A549 (cell line): ENCODE measurements around the gene B4GALT1. TPM values are rescaled to one million over a fixed set of nuclear protein-coding genes. Genes with fewer than 3 reads are reported as not detected.

Experiments used
- ATAC-seq, 2 experiments: fragments of 200-7000 bp in 1 of 2; fragments of >200 bp in 1 of 2; cut with Nextera tagmentation in 1 of 2; cut with Tn5 transposase in 1 of 2; 3 replicates each; pipeline versions ENCODE4 v1.8.0 to v1.9.1; 2018 to 2020; ENCODE audit warnings: mild to moderate bottlenecking in 1 of 2, moderate library complexity in 1 of 2
- CTCF ChIA-PET: fragments of 300-600 bp; sonication (Branson Sonifier 250); formaldehyde crosslinking; extraction: SDS; loops from one replicate; lab custom pipeline; 2021; ENCODE audit warnings: antibody characterized with exemption, inconsistent platforms; lab: Yijun Ruan, JAX
- POLR2A ChIA-PET: fragments of 350-600 bp; formaldehyde crosslinking; extraction: SDS; loops from one replicate; lab custom pipeline; 2021; ENCODE audit warnings: antibody characterized with exemption, inconsistent platforms; lab: Yijun Ruan, JAX
- DNase-seq, 2 experiments: peaks; one replicate each; pipeline versions ENCODE4 v3.0.0 to v3.0.0-alpha.2; 2011 to 2016; ENCODE audit warnings: low read depth in 1 of 2, low spot score in 1 of 2
- FAIRE-seq: peaks from 2 replicates; lab custom pipeline; 2011; peaks lifted over from hg19 to GRCh38; lab: Jason Lieb, UNC
- H3K27ac ChIP-seq, 2 experiments: fragments of >200 bp; sonication (Bioruptor Twin); formaldehyde crosslinking; 3 replicates each; pipeline ENCODE4 v1.5.1; 2016 to 2017
- H3K4me1 ChIP-seq: fragments of >200 bp; sonication (Bioruptor Twin); formaldehyde crosslinking; 3 replicates; pipeline ENCODE4 v1.6.1; 2016
- H3K4me2 ChIP-seq: fragments of >200 bp; sonication (Bioruptor Twin); formaldehyde crosslinking; 3 replicates; pipeline ENCODE4 v1.6.1; 2016
- H3K4me3 ChIP-seq: fragments of >200 bp; sonication (Bioruptor Twin); formaldehyde crosslinking; 3 replicates; pipeline ENCODE4 v1.5.1; 2016
- H3K9me3 ChIP-seq: fragments of >200 bp; sonication (Bioruptor Twin); formaldehyde crosslinking; 3 replicates; pipeline ENCODE4 v1.6.1; 2016
- CBX2 ChIP-seq: fragments of 200-600 bp; sonication (generic); IDR thresholded peaks from 2 replicates; pipeline ENCODE4 v1.6.1; 2016; ENCODE audit warnings: low read depth, mild to moderate bottlenecking, borderline replicate concordance
- CBX8 ChIP-seq: fragments of 200-600 bp; sonication (generic); IDR thresholded peaks from 2 replicates; pipeline ENCODE4 v1.6.1; 2016
- CEBPB ChIP-seq, 2 experiments: fragments of >200 bp in 1 of 2; sonication (Bioruptor Twin) in 1 of 2; formaldehyde crosslinking in 1 of 2; IDR thresholded peaks; 2 replicates each; pipeline ENCODE4 v1.6.1; 2012 to 2016
- CHD2 ChIP-seq: fragments of 150-350 bp; IDR thresholded peaks from 2 replicates; pipeline ENCODE4 v1.6.1; 2014; ENCODE audit warnings: low read length; ENCODE audit not compliant: partially characterized antibody
- CHD4 ChIP-seq: fragments of 200-600 bp; sonication (generic); IDR thresholded peaks from 2 replicates; pipeline ENCODE4 v1.6.1; 2016; ENCODE audit warnings: antibody characterized with exemption, mild to moderate bottlenecking, borderline replicate concordance
- EHF ChIP-seq: fragments of 250-450 bp; sonication (Bioruptor Pico); IDR thresholded peaks from 2 replicates; pipeline ENCODE4 v1.5.0; 2020; ENCODE audit warnings: mild to moderate bottlenecking
- EHMT2 ChIP-seq: fragments of 200-600 bp; sonication (generic); IDR thresholded peaks from 2 replicates; pipeline ENCODE4 v1.6.1; 2016; ENCODE audit warnings: antibody characterized with exemption, low read depth, mild to moderate bottlenecking, moderate library complexity
- FOSB ChIP-seq: fragments of 250-450 bp; sonication (Bioruptor Pico); IDR thresholded peaks from 2 replicates; pipeline ENCODE4 v1.5.0; 2020; ENCODE audit warnings: mild to moderate bottlenecking, moderate library complexity
- FOSL2 ChIP-seq, 2 experiments: fragments of 450-650 bp in 1 of 2; fragments of >200 bp in 1 of 2; sonication (Bioruptor Twin) in 1 of 2; formaldehyde crosslinking; IDR thresholded peaks; 2 replicates each; pipeline versions ENCODE4 v1.5.0 to v1.6.1; 2016 to 2020; ENCODE audit warnings: mild to moderate bottlenecking in 1 of 2, moderate library complexity in 1 of 2
- FOXS1 ChIP-seq: fragments of 250-450 bp; sonication (Bioruptor Pico); IDR thresholded peaks from 2 replicates; pipeline ENCODE4 v1.5.0; 2020; ENCODE audit warnings: mild to moderate bottlenecking, moderate library complexity
- HOXB13 ChIP-seq: fragments of 250-450 bp; sonication (Bioruptor Pico); IDR thresholded peaks from 2 replicates; pipeline ENCODE4 v1.5.0; 2020; ENCODE audit warnings: low read depth, mild to moderate bottlenecking, moderate library complexity
- KDM1A ChIP-seq: fragments of 200-600 bp; sonication (generic); IDR thresholded peaks from 2 replicates; pipeline ENCODE4 v1.6.1; 2016; ENCODE audit warnings: low read depth, mild to moderate bottlenecking
- MAFK ChIP-seq: fragments of 450-650 bp; IDR thresholded peaks from 2 replicates; pipeline ENCODE4 v1.6.1; 2014; ENCODE audit not compliant: partially characterized antibody
- MAZ ChIP-seq: fragments of 150-350 bp; IDR thresholded peaks from 2 replicates; pipeline ENCODE4 v1.6.1; 2014; ENCODE audit warnings: antibody characterized with exemption, low read depth, low read length, borderline replicate concordance
- NR3C1 ChIP-seq: fragments of >200 bp; sonication (Bioruptor Twin); formaldehyde crosslinking; IDR thresholded peaks from 3 replicates; pipeline ENCODE4 v1.6.1; 2017
- RAD21 ChIP-seq, 2 experiments: fragments of >200 bp in 1 of 2; sonication (Bioruptor Twin) in 1 of 2; formaldehyde crosslinking in 1 of 2; IDR thresholded peaks in 1 of 2; conservative IDR thresholded peaks in 1 of 2; 2 replicates in 1 of 2; 3 replicates in 1 of 2; pipeline ENCODE4 v1.6.1; 2012 to 2018; ENCODE audit warnings: inconsistent platforms in 1 of 2
- SREBF2 ChIP-seq: fragments of 450-650 bp; IDR thresholded peaks from 2 replicates; pipeline ENCODE4 v1.6.1; 2014; ENCODE audit warnings: mild to moderate bottlenecking, moderate library complexity
- TFCP2L1 ChIP-seq: fragments of 250-450 bp; sonication (Bioruptor Pico); IDR thresholded peaks from 2 replicates; pipeline ENCODE4 v1.5.0; 2021; ENCODE audit warnings: mild to moderate bottlenecking
- TP53 ChIP-seq: fragments of 250-450 bp; sonication (Bioruptor Pico); IDR thresholded peaks from 2 replicates; pipeline ENCODE4 v1.5.0; 2021; ENCODE audit warnings: mild to moderate bottlenecking, moderate library complexity
- ZFP36 ChIP-seq: fragments of 450-650 bp; IDR thresholded peaks from 2 replicates; pipeline ENCODE4 v1.6.1; 2014; ENCODE audit warnings: borderline replicate concordance; ENCODE audit not compliant: partially characterized antibody
- WGBS: methylation state at CpG from one replicate; pipeline ENCODE4 v1.1.6; 2017; ENCODE audit errors: missing lambda C conversion rate; 5-methylcytosine and 5-hydroxymethylcytosine counted together
- polyA plus RNA-seq, 4 experiments: library from polyadenylated mRNA; depleted of rRNA in 3 of 4; stranded (reverse); fragments of >200 nt; fragmentation: RNase III in 1 of 4; extraction: RNeasy Plus Mini Kit Qiagen cat#74134 plus additional on column Dnase treatment in 1 of 4; gene quantifications; 2 replicates in 3 of 4; 3 replicates in 1 of 4; pipeline ENCODE4 v1.2.3, GENCODE V29; 2011 to 2017
- TF ChIP-seq, protein P1 (sequence below): fragments of 200-600 bp; sonication (generic); IDR thresholded peaks from 2 replicates; pipeline ENCODE4 v1.6.1; 2016; ENCODE audit warnings: antibody characterized with exemption, mild to moderate bottlenecking, moderate library complexity
- TF ChIP-seq, protein P2 (sequence below): fragments of 250-450 bp; sonication (Bioruptor Pico); IDR thresholded peaks from 2 replicates; pipeline ENCODE4 v1.5.0; 2020; ENCODE audit warnings: low read depth, mild to moderate bottlenecking, moderate library complexity

Gene B4GALT1
- polyA plus RNA-seq, 2 of the 4 experiments (the other 2 are of a cell fraction), result 167 to 180 TPM

DNA sequence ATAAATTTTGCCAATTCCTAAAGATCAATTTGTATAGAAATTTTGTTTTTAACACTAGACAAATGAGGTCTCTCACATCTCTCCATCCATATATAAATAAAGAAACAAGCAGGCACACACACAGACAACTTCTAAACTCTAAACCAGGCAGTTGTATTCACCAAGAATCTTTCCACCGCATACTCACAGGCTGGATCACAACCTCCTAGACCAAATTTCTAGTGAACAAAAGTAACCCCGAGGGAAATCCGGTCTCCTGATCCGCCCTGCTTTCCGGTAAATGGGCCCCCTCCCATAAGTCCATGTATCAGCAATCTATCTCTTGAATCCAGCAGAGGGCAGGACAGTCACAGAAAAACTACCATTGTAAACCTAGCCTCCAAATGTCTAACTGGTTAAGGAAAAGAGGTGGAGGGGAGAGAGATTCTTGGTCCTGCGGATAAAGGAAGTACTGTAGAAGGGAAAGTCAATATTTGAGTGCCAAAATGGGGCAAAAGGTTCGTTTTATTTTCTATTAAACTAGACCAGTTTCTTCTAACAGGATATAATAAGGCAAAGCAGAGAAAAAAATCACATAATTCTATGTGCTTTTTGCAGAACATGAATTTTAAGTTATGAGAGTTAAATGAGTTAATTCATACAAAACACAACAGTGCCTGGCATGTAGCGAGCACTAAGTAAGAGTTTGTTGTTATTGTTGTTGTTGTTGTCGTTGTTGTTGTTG, 85.8 kb downstream of the B4GALT1 start (continued):
- TF ChIP-seq RAD21 (conservative IDR thresholded peaks at IDR 0.05 in 1 of 2, IDR thresholded peaks at IDR 0.05 in 1 of 2) (peak; percentile 98), FOSL2 (IDR thresholded peaks at IDR 0.05) (no peak), FOSL2 (CRISPR knock-in tag; IDR thresholded peaks at IDR 0.05) (no peak), CHD4 (no peak), CEBPB (IDR thresholded peaks at IDR 0.05) (no peak), FOSB (CRISPR knock-in tag) (no peak)
- TF ChIP-seq, protein P1, sequence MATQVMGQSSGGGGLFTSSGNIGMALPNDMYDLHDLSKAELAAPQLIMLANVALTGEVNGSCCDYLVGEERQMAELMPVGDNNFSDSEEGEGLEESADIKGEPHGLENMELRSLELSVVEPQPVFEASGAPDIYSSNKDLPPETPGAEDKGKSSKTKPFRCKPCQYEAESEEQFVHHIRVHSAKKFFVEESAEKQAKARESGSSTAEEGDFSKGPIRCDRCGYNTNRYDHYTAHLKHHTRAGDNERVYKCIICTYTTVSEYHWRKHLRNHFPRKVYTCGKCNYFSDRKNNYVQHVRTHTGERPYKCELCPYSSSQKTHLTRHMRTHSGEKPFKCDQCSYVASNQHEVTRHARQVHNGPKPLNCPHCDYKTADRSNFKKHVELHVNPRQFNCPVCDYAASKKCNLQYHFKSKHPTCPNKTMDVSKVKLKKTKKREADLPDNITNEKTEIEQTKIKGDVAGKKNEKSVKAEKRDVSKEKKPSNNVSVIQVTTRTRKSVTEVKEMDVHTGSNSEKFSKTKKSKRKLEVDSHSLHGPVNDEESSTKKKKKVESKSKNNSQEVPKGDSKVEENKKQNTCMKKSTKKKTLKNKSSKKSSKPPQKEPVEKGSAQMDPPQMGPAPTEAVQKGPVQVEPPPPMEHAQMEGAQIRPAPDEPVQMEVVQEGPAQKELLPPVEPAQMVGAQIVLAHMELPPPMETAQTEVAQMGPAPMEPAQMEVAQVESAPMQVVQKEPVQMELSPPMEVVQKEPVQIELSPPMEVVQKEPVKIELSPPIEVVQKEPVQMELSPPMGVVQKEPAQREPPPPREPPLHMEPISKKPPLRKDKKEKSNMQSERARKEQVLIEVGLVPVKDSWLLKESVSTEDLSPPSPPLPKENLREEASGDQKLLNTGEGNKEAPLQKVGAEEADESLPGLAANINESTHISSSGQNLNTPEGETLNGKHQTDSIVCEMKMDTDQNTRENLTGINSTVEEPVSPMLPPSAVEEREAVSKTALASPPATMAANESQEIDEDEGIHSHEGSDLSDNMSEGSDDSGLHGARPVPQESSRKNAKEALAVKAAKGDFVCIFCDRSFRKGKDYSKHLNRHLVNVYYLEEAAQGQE, result no peak

- peaks cover 21% of the 10 kb centered on the region; the same call in 2 of the 3 replicates for H3K4me1 ChIP-seq
- 64% methylated on average over 6 of the region's 6 CpGs for WGBS
- no peak for DNase-seq
- no peak overlapping the region for H3K4me3 ChIP-seq
- FAIRE-seq, result no peak
- ChIA-PET POLR2A (no interaction called here), CTCF (interaction anchor here (0.5 to 9.6 kb wide), 18 partner anchors 12 to 368 kb away, joined by 3 to 127 read pairs (median 4); partner anchors contain the start of gene B4GALT1)
- peak overlapping the region in 1 of 2 experiments; percentile 80; a peak in 4 of 6 replicates for H3K27ac ChIP-seq
- H3K9me3 ChIP-seq, result no peaks in the 10 kb centered on the region
- peak overlapping the region; percentile 72 for H3K4me2 ChIP-seq
- no peak for ATAC-seq
- TF ChIP-seq NR3C1 (no peak), HOXB13 (no peak), EHMT2 (no peak), CBX2 (no peak), FOXS1 (CRISPR knock-in tag) (no peak), CHD2 (no peak), ZFP36 (no peak), FOSL2 (IDR thresholded peaks at IDR 0.05) (no peak), FOSL2 (CRISPR knock-in tag; IDR thresholded peaks at IDR 0.05) (no peak), KDM1A (no peak), CBX8 (no peak), EHF (no peak), TP53 (CRISPR knock-in tag) (no peak), MAFK (no peak), FOSB (CRISPR knock-in tag) (no peak), TFCP2L1 (CRISPR knock-in tag) (no peak), MAZ (no peak), SREBF2 (no peak)
- TF ChIP-seq, protein P2, sequence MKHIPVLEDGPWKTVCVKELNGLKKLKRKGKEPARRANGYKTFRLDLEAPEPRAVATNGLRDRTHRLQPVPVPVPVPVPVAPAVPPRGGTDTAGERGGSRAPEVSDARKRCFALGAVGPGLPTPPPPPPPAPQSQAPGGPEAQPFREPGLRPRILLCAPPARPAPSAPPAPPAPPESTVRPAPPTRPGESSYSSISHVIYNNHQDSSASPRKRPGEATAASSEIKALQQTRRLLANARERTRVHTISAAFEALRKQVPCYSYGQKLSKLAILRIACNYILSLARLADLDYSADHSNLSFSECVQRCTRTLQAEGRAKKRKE, result no peak
Observed at GRCh38 chr9:33080534-33080933, 86.6 kb downstream of the B4GALT1 start.
